Adrenal gland (tissue), 12 donors: Measurements from ENCODE around the gene IQGAP1. TPM values are rescaled to one million over a fixed set of nuclear protein-coding genes. Genes with fewer than 3 reads are reported as not detected.

Experiments
- DNase-seq, 7 donors: peaks; one replicate each; pipeline ENCODE4 v3.0.0-alpha.2; 2019 to 2020
- H3K27ac ChIP-seq, 5 donors: fragments of 200-600 bp; sonication (generic) in 4 of 5; 1 replicate in 3 of 5; 2 replicates in 2 of 5; pipeline versions ENCODE4 v1.5.1 to v1.8.0; 2016 to 2020; ENCODE audit warnings: mild to moderate bottlenecking in 1 of 5
- H3K27me3 ChIP-seq: fragments of 200-600 bp; 2 replicates; pipeline ENCODE4 v1.8.0; 2021
- H3K36me3 ChIP-seq, 2 donors: fragments of 200-600 bp; replicated peaks in 1 of 2; 1 replicate in 1 of 2; 2 replicates in 1 of 2; pipeline versions ENCODE4 v1.5.1 to v1.8.0; 2018 to 2022
- H3K4me1 ChIP-seq, 2 donors: fragments of 200-600 bp; replicated peaks in 1 of 2; 1 replicate in 1 of 2; 2 replicates in 1 of 2; pipeline versions ENCODE4 v1.5.1 to v1.8.0; 2018 to 2021
- H3K4me3 ChIP-seq, 4 donors: fragments of 200-600 bp; sonication (generic) in 3 of 4; one replicate each; pipeline ENCODE4 v1.5.1; 2016 to 2018
- H3K9me3 ChIP-seq, 3 donors: fragments of 200-600 bp; sonication (generic) in 1 of 3; replicated peaks in 1 of 3; 1 replicate in 2 of 3; 2 replicates in 1 of 3; pipeline versions ENCODE4 v1.5.1 to v1.8.0; 2016 to 2021
- POLR2A ChIP-seq, 2 donors: fragments of 450-650 bp; IDR thresholded peaks; one replicate each; pipeline ENCODE4 v1.6.1; 2017; ENCODE audit warnings: antibody characterized with exemption in 2 of 2, mild to moderate bottlenecking in 2 of 2, moderate library complexity in 1 of 2
- WGBS, 4 donors: extraction: QIAGEN DNeasy Blood & Tissue Kit in 2 of 4; methylation state at CpG; one replicate each; pipeline versions ENCODE4 v1.1.5 to v1.1.7; 2013 to 2017; 5-methylcytosine and 5-hydroxymethylcytosine counted together
- intact Hi-C, 2 donors: fragments of 100-400 bp; cut with DNase I; formaldehyde crosslinking; loops; one replicate each; pipeline versions ENCODE4 v1.14.1 to v1.15.0; 2022 to 2023
- polyA plus RNA-seq, 3 donors: library from polyadenylated mRNA; stranded (reverse); fragments of 200-250 nt in 2 of 3; fragments of 350-450 nt in 1 of 3; fragmentation: Illumina TruSeq in 1 of 3; extraction: RNeasy Lipid Tissue Mini Kit (QIAGEN cat#74804) in 1 of 3; gene quantifications; one replicate each; pipeline ENCODE4 v1.2.3, GENCODE V29; 2013 to 2014
- total RNA-seq, 9 donors: library from RNA; depleted of rRNA in 4 of 9; stranded (reverse); fragments of >200 nt in 4 of 9; fragments of 120-200 nt in 1 of 9; fragmentation: NEBNext Ultra II Directional in 1 of 9; extraction: Animal tissue kit (Norgen Biotek cat#: 25700) in 1 of 9; gene quantifications; one replicate each; pipeline versions ENCODE4 v1.1.0 to v1.2.4, GENCODE V29; 2013 to 2023
- TF ChIP-seq, protein P1 (sequence below), 6 experiments: fragments of 450-650 bp in 4 of 6; fragments of 200-600 bp in 2 of 6; sonication (generic) in 1 of 6; IDR thresholded peaks; 1 replicate in 5 of 6; 2 replicates in 1 of 6; pipeline versions ENCODE4 v1.5.1 to v1.8.0; 2016 to 2021; ENCODE audit warnings: antibody characterized with exemption in 6 of 6, mild to moderate bottlenecking in 2 of 6, moderate library complexity in 1 of 6
- donor health status: healthy with polysubstance abuse.
- donor health status: Bipolar disorder and iron deficiency.
- donor health status: DM: yes; HTN: yes; CAD: no.
- donor health status: DM: no; HTN: no; CAD: no.
- donor health status: DM: no; HTN: no; CAD: no.
- donor health status: DM: yes; HTN: yes; CAD: no.

IQGAP1 gene
- total and polyA plus RNA-seq, 12 donors, result 34.3 to 261 (median 150) TPM

GRCh38 chr15:90382320-90382719, 5.7 kb upstream of the IQGAP1 start:
- Histone ChIP-seq H3K4me1 (peaks cover 0 to under 1% of the 10 kb centered on the region in 2 donors), H3K4me3 (no peak overlapping the region), H3K9me3 (peaks cover 0 to 6% (median 0%) of the 10 kb centered on the region in 3 donors), H3K27me3 (no peaks in the 10 kb centered on the region), H3K27ac (no peak overlapping the region), H3K36me3 (no peaks in the 10 kb centered on the region)
- intact Hi-C loops, result no loop called here
- DNase-seq, result peak in 1 of 7 donors; percentile 23
- TF ChIP-seq, protein P1, sequence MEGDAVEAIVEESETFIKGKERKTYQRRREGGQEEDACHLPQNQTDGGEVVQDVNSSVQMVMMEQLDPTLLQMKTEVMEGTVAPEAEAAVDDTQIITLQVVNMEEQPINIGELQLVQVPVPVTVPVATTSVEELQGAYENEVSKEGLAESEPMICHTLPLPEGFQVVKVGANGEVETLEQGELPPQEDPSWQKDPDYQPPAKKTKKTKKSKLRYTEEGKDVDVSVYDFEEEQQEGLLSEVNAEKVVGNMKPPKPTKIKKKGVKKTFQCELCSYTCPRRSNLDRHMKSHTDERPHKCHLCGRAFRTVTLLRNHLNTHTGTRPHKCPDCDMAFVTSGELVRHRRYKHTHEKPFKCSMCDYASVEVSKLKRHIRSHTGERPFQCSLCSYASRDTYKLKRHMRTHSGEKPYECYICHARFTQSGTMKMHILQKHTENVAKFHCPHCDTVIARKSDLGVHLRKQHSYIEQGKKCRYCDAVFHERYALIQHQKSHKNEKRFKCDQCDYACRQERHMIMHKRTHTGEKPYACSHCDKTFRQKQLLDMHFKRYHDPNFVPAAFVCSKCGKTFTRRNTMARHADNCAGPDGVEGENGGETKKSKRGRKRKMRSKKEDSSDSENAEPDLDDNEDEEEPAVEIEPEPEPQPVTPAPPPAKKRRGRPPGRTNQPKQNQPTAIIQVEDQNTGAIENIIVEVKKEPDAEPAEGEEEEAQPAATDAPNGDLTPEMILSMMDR (IDR thresholded peaks at IDR 0.05), result peak in 1 of 6 experiments; percentile 27
- TF ChIP-seq POLR2A (IDR thresholded peaks at IDR 0.05), result no peak

DNA sequence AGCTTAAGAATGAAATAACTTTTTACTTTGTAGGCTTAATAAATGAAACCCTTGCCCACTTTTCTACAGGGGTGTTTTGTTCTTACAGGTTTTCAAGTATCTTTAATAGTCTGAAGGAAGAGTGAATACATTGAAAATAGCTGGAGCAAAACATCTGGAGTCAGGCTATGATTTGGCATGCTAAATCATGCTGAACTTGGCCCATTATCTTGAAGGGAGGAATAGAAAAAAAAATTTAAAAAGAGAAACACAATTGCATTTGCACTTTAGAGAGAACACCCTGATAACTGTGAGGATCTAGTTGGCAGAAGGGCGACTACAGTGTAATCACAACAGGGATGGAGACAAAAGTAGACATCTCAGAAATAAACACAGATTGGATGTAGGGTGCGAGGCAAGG, 1.8 kb upstream of the IQGAP1 start:
- intact Hi-C loops, result no loop called here
- Histone ChIP-seq H3K27me3 (no peaks in the 10 kb centered on the region), H3K36me3 (peaks cover 0 to 8% of the 10 kb centered on the region in 2 donors), H3K4me3 (no peak overlapping the region), H3K4me1 (peaks cover 21 to 23% of the 10 kb centered on the region in 2 donors), H3K9me3 (no peaks in the 10 kb centered on the region), H3K27ac (no peak overlapping the region)
- no peak for TF ChIP-seq POLR2A (IDR thresholded peaks at IDR 0.05)
- TF ChIP-seq, protein P1 (IDR thresholded peaks at IDR 0.05), result no peak
- no peak for DNase-seq
- WGBS, 4 donors, result 76 to 85% (median 82%) methylated on average over 2 of the region's 2 CpGs

DNA sequence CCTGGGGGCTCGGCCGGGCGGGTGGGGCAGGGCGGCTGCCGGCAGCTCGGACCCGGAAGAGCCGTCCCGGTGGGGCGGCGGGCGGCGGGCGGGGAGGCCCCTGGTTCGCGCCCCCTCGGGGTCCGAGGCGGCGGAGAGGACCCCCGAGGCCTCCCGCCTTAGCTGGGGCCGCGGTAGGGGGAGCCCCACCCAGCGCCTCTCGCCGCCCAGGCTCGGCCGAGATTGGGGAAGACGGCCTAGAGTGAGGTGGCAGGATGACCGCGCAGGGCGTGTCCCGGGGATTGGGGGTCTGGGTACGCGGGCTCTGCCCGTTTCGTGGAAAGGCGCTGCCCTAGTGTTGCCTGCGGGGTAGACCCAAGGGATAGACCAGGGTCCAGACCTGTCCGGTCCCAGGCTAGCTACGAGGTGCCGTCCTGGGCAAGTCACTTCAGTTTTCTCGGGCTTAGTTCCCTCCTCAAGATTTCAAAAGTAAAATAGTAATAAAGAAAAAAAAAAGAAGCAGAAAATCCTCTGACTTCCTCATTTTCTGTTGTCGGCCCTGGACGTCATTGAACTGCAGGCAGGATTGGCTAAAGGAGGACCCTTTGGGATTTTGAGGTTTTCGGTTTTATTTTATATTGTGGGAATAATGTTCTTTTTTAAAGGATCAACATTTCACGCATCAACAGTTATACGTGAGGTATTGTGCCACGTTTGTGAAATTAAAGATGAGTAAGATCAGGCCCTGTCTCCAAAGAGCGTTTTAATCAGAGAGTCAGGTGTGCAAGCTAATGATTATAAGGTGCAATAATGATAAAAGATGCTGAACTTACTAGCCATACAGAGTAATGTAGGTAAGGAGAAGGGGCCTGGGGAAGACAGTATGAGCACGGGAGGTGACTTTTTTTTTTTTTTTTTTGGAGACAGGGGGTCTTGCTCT, 679 bp downstream of the IQGAP1 start:
- Histone ChIP-seq H3K4me1 (peaks cover 28 to 43% of the 10 kb centered on the region in 2 donors), H3K27ac (peak overlapping the region; percentile 87 to 99 (median 98)), H3K36me3 (peaks cover 0 to 18% of the 10 kb centered on the region in 2 donors), H3K9me3 (no peaks in the 10 kb centered on the region), H3K4me3 (peak overlapping the region; percentile 70 to 94 (median 79)), H3K27me3 (no peaks in the 10 kb centered on the region)
- intact Hi-C loops, result no loop called here
- peak; percentile 68 to 81 (median 76) for DNase-seq
- 1 to 3% (median 1%) methylated on average over 22 to 52 of the region's 52 CpGs for WGBS, 4 donors
- TF ChIP-seq, protein P1 (IDR thresholded peaks at IDR 0.05), result peak in 1 of 6 experiments; percentile 1
- no peak for TF ChIP-seq POLR2A (IDR thresholded peaks at IDR 0.05)

DNA sequence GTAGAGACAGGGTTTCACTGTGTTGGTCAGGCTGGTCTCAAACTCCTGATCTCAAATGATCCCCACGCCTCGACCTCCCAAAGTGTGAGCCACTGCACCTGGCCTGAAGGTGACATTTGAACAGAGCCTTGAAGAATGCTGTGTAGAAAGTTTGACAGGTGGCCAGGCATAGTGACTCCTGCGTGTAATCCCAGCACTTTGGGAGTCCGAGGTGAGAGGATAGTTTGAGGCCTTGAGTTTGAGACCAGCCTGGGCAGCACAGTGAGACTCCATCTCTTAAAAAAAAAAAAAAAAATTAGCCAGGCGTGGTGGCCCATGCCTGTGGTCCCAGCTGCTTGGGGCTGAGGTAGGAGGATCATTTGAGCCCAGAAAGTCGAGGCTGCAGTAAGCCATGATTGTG, 1.5 kb downstream of the IQGAP1 start:
- intact Hi-C loops, result no loop called here
- DNase-seq, result no peak
- Histone ChIP-seq H3K4me3 (peak overlapping the region in 1 of 4 donors; percentile 94), H3K27me3 (no peaks in the 10 kb centered on the region), H3K36me3 (peaks cover 0 to 18% of the 10 kb centered on the region in 2 donors), H3K9me3 (no peaks in the 10 kb centered on the region), H3K4me1 (peaks cover 31 to 51% of the 10 kb centered on the region in 2 donors), H3K27ac (peak overlapping the region in 3 of 5 donors; percentile 17 to 98 (median 96))
- 51 to 67% (median 60%) methylated on average over 6 of the region's 6 CpGs for WGBS, 4 donors
- TF ChIP-seq, protein P1 (IDR thresholded peaks at IDR 0.05), result no peak
- TF ChIP-seq POLR2A (IDR thresholded peaks at IDR 0.05), result no peak
